Right atrium auricular region (tissue), 2 donors: Measurements from ENCODE around the gene C16orf92. TPM values are rescaled to one million over a fixed set of nuclear protein-coding genes. Genes with fewer than 3 reads are reported as not detected.

Experiments
- DNase-seq: peaks from one replicate; pipeline ENCODE4 v3.0.0-alpha.2; 2019; ENCODE audit warnings: low spot score
- H3K27ac ChIP-seq, 2 donors: fragments of 200-600 bp; sonication (generic); 1 replicate in 1 of 2; 2 replicates in 1 of 2; pipeline ENCODE4 v1.5.1; 2016 to 2019
- H3K27me3 ChIP-seq, 2 donors: fragments of 200-600 bp; sonication (generic); one replicate each; pipeline versions ENCODE4 v1.5.1 to v1.6.0; 2017 to 2019
- H3K36me3 ChIP-seq: fragments of 200-600 bp; sonication (generic); one replicate; pipeline ENCODE4 v1.5.1; 2016
- H3K4me1 ChIP-seq, 2 donors: fragments of 200-600 bp; sonication (generic); one replicate each; pipeline versions ENCODE4 v1.5.1 to v1.6.0; 2017 to 2019
- H3K4me3 ChIP-seq, 2 donors: fragments of 200-600 bp; sonication (generic); 1 replicate in 1 of 2; 2 replicates in 1 of 2; pipeline ENCODE4 v1.5.1; 2017 to 2019; ENCODE audit warnings: mild to moderate bottlenecking in 1 of 2, moderate library complexity in 1 of 2
- H3K9me3 ChIP-seq, 2 donors: fragments of 200-600 bp; sonication (generic); one replicate each; pipeline ENCODE4 v1.5.1; 2019
- CTCF ChIP-seq, 2 donors: fragments of 200-600 bp; sonication (generic); IDR thresholded peaks; one replicate each; pipeline ENCODE4 v1.5.1; 2019; ENCODE audit warnings: antibody characterized with exemption in 2 of 2
- total RNA-seq, 2 donors: library from RNA; depleted of rRNA; stranded (reverse); fragments of >200 nt; gene quantifications; one replicate each; pipeline ENCODE4 v1.1.0, GENCODE V29; 2016

C16orf92 gene
- total RNA-seq, 2 donors from 2014 or later: not detected

GRCh38 chr16:29995324-29995910 lies 27.6 kb upstream of the C16orf92 start, which contains the start of gene HIRIP3:
HIRIP3 (minus strand) TSS chr16:29995617; CDS start chr16:29995605, 12 bp downstream.
- peak; percentile 84 for DNase-seq
- no peak for TF ChIP-seq CTCF (IDR thresholded peaks at IDR 0.05)
- H3K4me1 ChIP-seq: peaks cover 0 to 24% of the 10 kb centered on the region in 2 donors
- no peaks in the 10 kb centered on the region for H3K27me3 ChIP-seq
- peaks cover 30% of the 10 kb centered on the region for H3K36me3 ChIP-seq
- peak within 1 kb of the TSS; percentile 58 to 76 for H3K4me3 ChIP-seq
- H3K9me3 ChIP-seq: no peaks in the 10 kb centered on the region
- H3K27ac ChIP-seq: peak within 1 kb of the TSS; percentile 91 to 93

- Histone ChIP-seq H3K36me3 (peaks cover 23% of the 10 kb centered on the region), H3K4me3 (peak within 1 kb of the TSS; percentile 58 to 76)
- no peak for TF ChIP-seq CTCF (IDR thresholded peaks at IDR 0.05)
Measured at GRCh38 chr16:29995911-29996765, 26.9 kb upstream of the C16orf92 start, which contains the start of gene INO80E. INO80E (plus strand) TSS chr16:29996241; CDS start chr16:29996311, 70 bp downstream.

GRCh38 chr16:29996766-29997250 lies 26.2 kb upstream of the C16orf92 start:
- H3K4me3 ChIP-seq: peak overlapping the region; percentile 58 to 76
- H3K27me3 ChIP-seq: no peaks in the 10 kb centered on the region
- H3K4me1 ChIP-seq: peaks cover 0 to 24% of the 10 kb centered on the region in 2 donors
- peaks cover 16% of the 10 kb centered on the region for H3K36me3 ChIP-seq
- peak overlapping the region in 1 of 2 donors; percentile 93 for H3K27ac ChIP-seq
- H3K9me3 ChIP-seq: no peaks in the 10 kb centered on the region
- no peak for DNase-seq
- TF ChIP-seq CTCF (IDR thresholded peaks at IDR 0.05): no peak

More at GRCh38 chr16:29995911-29996765, 26.9 kb upstream of the C16orf92 start, which contains the start of gene INO80E:
- Histone ChIP-seq H3K27me3 (no peaks in the 10 kb centered on the region), H3K27ac (peak within 1 kb of the TSS; percentile 91 to 93), H3K9me3 (no peaks in the 10 kb centered on the region), H3K4me1 (peaks cover 0 to 24% of the 10 kb centered on the region in 2 donors)
- peak; percentile 98 for DNase-seq

- Histone ChIP-seq H3K36me3 (no peaks in the 10 kb centered on the region), H3K27ac (no peak overlapping the region), H3K4me3 (no peak overlapping the region), H3K27me3 (no peaks in the 10 kb centered on the region), H3K9me3 (no peaks in the 10 kb centered on the region), H3K4me1 (peaks cover 0 to 13% of the 10 kb centered on the region in 2 donors)
- no peak for DNase-seq
- no peak for TF ChIP-seq CTCF (IDR thresholded peaks at IDR 0.05)
Measured at GRCh38 chr16:29999605-30000004, 23.4 kb upstream of the C16orf92 start.

- DNase-seq: no peak
- H3K9me3 ChIP-seq: no peaks in the 10 kb centered on the region
- H3K27me3 ChIP-seq: no peaks in the 10 kb centered on the region
- no peak overlapping the region for H3K4me3 ChIP-seq
- H3K4me1 ChIP-seq: peaks cover 0 to 13% of the 10 kb centered on the region in 2 donors
- no peak overlapping the region for H3K27ac ChIP-seq
- TF ChIP-seq CTCF (IDR thresholded peaks at IDR 0.05): no peak
- H3K36me3 ChIP-seq: no peaks in the 10 kb centered on the region
Measured at GRCh38 chr16:30000735-30001631, 22.0 kb upstream of the C16orf92 start.
